Ishikawa (cell line): ENCODE data around the gene CRYBA2.

ENCODE experiments used
- CEBPB ChIP-seq: IDR thresholded peaks from 2 replicates; pipeline ENCODE4 v1.6.1; 2012
- CREB1 ChIP-seq: IDR thresholded peaks from 2 replicates; pipeline ENCODE4 v1.6.1; 2012; ENCODE audit warnings: low read depth
- EGR1 ChIP-seq: IDR thresholded peaks from 2 replicates; pipeline ENCODE4 v1.6.1; 2012
- EP300 ChIP-seq: IDR thresholded peaks from 2 replicates; pipeline ENCODE4 v1.6.1; 2012; ENCODE audit warnings: borderline replicate concordance
- FOXM1 ChIP-seq: IDR thresholded peaks from 2 replicates; pipeline ENCODE4 v1.6.1; 2012; ENCODE audit warnings: low read depth, borderline replicate concordance
- NFIC ChIP-seq: IDR thresholded peaks from 2 replicates; pipeline ENCODE4 v1.6.1; 2012
- RAD21 ChIP-seq: IDR thresholded peaks from 2 replicates; pipeline ENCODE4 v1.6.1; 2012; ENCODE audit warnings: low read depth
- TAF1 ChIP-seq: IDR thresholded peaks from 2 replicates; pipeline ENCODE4 v1.6.1; 2012; ENCODE audit warnings: low read depth, mild to moderate bottlenecking
- TCF12 ChIP-seq: IDR thresholded peaks from 2 replicates; pipeline ENCODE4 v1.6.1; 2012; ENCODE audit warnings: low read depth
- TEAD4 ChIP-seq: IDR thresholded peaks from 2 replicates; pipeline ENCODE4 v1.6.1; 2012
- YY1 ChIP-seq: IDR thresholded peaks from 2 replicates; pipeline ENCODE4 v1.6.1; 2012; ENCODE audit warnings: low read depth
- TF ChIP-seq, protein P1 (sequence below): IDR thresholded peaks from 2 replicates; pipeline ENCODE4 v1.6.1; 2012
- TF ChIP-seq, protein P2 (sequence below): IDR thresholded peaks from 2 replicates; pipeline ENCODE4 v1.6.1; 2012; ENCODE audit warnings: low read depth, mild to moderate bottlenecking
- TF ChIP-seq, protein P3 (sequence below): IDR thresholded peaks from 2 replicates; pipeline ENCODE4 v1.6.1; 2012

Gene CRYBA2

DNA sequence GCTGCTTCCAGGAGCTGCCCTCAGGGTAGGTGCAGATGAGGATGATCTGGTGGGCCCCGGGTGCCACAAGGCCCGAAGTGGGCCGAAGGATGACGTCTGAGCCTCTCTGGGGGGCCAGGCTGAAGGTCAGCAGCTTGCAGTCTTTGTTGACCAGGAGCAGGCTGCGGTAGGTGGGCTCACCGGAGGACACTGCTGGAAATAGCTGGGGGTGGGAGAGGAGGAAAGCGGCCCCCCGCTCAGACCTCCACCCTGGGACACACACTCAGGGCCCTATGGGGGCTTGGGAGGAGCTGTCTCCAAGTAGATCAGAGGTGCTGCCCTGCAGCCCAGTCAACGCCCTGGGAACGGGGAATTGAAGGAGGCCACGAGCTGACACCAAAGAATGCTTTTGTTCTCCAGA is 30.8 kb upstream of the CRYBA2 start:
- no peak for TF ChIP-seq CREB1
- TF ChIP-seq, protein P1, sequence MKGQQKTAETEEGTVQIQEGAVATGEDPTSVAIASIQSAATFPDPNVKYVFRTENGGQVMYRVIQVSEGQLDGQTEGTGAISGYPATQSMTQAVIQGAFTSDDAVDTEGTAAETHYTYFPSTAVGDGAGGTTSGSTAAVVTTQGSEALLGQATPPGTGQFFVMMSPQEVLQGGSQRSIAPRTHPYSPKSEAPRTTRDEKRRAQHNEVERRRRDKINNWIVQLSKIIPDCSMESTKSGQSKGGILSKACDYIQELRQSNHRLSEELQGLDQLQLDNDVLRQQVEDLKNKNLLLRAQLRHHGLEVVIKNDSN: no peak
- TF ChIP-seq TCF12: no peak
- TF ChIP-seq EGR1: no peak
- TF ChIP-seq FOXM1: no peak
- TF ChIP-seq CEBPB: no peak
- TF ChIP-seq, protein P2, sequence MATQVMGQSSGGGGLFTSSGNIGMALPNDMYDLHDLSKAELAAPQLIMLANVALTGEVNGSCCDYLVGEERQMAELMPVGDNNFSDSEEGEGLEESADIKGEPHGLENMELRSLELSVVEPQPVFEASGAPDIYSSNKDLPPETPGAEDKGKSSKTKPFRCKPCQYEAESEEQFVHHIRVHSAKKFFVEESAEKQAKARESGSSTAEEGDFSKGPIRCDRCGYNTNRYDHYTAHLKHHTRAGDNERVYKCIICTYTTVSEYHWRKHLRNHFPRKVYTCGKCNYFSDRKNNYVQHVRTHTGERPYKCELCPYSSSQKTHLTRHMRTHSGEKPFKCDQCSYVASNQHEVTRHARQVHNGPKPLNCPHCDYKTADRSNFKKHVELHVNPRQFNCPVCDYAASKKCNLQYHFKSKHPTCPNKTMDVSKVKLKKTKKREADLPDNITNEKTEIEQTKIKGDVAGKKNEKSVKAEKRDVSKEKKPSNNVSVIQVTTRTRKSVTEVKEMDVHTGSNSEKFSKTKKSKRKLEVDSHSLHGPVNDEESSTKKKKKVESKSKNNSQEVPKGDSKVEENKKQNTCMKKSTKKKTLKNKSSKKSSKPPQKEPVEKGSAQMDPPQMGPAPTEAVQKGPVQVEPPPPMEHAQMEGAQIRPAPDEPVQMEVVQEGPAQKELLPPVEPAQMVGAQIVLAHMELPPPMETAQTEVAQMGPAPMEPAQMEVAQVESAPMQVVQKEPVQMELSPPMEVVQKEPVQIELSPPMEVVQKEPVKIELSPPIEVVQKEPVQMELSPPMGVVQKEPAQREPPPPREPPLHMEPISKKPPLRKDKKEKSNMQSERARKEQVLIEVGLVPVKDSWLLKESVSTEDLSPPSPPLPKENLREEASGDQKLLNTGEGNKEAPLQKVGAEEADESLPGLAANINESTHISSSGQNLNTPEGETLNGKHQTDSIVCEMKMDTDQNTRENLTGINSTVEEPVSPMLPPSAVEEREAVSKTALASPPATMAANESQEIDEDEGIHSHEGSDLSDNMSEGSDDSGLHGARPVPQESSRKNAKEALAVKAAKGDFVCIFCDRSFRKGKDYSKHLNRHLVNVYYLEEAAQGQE: no peak
- TF ChIP-seq, protein P3, sequence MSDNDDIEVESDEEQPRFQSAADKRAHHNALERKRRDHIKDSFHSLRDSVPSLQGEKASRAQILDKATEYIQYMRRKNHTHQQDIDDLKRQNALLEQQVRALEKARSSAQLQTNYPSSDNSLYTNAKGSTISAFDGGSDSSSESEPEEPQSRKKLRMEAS: no peak
- no peak for TF ChIP-seq NFIC
- no peak for TF ChIP-seq TAF1
- no peak for TF ChIP-seq EP300

DNA sequence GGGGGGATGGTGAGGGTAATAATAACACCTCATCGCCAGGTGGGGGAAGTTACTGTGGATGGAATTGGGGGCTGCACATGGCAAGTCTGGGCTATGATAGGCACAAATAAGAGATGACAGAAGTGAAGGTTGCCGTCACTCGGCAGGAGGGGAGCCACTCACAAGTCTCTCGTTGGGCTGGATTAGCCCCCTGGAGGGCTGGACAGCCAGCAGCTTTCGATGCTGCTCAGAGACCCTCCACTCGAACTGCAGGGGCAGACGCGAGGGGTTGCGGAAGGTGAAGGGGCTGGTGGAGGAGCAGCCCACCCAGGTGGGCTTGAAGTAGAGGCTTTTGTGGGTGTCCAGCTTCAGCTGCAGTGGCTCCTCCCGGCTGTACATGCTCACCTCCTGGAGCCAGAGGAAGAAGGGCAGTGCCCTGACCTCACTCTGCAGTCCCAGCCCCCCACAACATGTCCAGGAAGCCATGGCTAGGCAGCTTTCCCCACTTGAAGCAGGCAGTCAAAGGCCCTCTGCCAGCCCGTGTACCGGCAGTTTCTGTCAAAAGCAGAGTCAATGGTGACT is 29.9 kb upstream of the CRYBA2 start:
- TF ChIP-seq, protein P3: no peak
- TF ChIP-seq, protein P2: no peak
- TF ChIP-seq NFIC: no peak
- TF ChIP-seq FOXM1: no peak
- no peak for TF ChIP-seq CEBPB

DNA sequence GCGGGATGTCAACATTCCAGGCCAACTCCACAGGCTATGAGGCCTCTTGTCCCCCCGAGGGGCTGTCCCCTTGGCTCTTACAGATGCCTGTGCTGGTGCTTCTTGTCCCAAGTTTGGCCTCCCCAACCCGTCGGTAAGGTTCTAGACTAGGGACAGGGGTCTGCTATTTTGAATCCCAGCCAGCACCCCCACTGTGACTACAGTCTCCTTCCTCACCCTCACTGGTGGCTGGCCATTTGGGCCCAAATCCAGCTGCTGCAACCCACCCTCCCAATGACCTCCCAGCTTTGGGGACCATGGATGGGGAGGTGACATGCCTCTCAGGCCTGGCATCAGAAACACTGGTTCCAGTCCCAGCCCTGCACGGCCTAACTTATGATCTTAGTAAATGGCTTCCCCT is 29.4 kb upstream of the CRYBA2 start:
- TF ChIP-seq, protein P3: no peak
- TF ChIP-seq NFIC (no peak), EGR1 (no peak)

DNA sequence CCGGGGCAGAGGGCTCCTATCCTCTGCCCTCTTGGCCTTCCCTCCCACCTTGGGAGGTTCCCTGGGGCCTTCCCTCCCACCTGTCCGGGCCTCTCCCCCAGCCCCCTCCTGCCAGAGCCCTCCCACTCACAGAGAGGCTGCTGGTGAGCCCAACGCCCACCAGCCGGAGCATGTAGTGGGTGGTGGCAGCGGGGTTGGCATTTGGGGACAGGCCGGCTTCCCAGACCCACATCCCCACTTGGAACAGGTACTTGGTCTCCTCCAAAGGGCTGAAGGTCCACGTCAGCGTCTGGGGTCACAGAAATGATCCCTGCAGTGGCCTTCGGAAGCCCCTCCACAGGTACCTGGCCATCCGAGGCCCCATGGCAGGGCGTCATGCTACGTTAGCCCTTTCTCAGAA is 28.8 kb upstream of the CRYBA2 start:
- TF ChIP-seq CREB1 (no peak), YY1 (no peak), NFIC (no peak), RAD21 (no peak)

DNA sequence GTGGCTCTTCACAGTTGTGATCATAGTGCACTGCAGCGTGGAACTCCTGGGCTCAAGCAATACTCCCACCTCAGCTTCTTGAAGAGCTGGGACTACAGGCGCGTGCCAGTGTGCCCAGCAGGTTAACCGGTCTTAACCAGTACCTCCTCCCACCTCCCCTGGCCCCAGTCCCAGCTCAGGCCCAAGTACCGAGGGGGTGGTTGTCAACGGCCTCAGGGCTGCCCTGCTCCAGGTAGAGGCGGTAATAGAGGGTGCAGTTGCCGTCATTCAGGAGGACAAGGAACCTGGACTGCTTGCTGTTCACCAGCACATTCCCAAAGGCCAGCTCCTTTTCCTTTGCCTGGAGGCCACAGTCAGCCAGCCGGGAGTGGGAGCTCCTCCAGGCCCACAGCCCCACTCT is 28.4 kb upstream of the CRYBA2 start:
- TF ChIP-seq, protein P1: no peak
- no peak for TF ChIP-seq FOXM1
- no peak for TF ChIP-seq EGR1
- no peak for TF ChIP-seq EP300
- TF ChIP-seq CREB1: no peak
- TF ChIP-seq TAF1: no peak

DNA sequence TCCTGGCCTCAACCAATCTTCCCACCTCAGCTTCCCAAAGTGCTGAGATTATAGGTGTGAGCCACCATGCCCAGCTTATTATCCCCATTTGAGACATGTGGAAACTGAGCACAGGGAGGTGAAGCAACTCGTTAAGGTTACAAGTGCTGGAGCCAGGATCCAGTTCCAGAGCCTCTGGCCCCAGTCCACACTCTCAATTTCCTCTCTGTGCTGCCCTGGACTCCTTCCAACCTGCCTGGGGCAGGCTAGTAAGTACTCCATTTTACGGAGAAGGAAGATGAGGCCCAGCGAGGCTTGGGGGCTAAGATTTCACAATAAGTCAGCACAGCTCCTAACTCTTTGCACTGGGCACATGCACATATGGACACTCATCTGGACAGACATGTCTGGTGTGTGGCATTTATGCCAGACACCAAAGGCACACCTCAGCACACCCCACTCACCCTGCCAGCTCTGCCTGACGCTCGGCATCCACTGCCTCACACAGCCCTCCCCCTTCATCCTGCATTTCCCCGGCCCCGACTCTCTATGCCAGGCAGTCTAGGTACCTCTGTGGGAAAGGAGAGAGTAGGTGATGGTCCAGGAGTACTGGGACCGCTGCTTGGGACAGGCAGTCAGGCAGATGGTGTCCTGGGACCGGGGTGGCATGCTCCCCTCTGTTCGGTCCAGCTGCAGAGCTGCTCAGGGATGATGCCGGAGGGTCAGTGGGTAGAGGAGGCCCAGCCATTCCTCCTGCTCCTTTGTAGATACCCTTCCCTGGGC is 27.6 kb upstream of the CRYBA2 start:
- TF ChIP-seq, protein P2: no peak
- TF ChIP-seq NFIC: no peak
- no peak for TF ChIP-seq TAF1
- TF ChIP-seq, protein P3: no peak
- TF ChIP-seq TEAD4: no peak
